ENCODE measurements around the gene KRT14.

KRT14 gene

GRCh38 chr17:41537990-41538389 is 48.7 kb downstream of the KRT14 start:
- Histone ChIP-seq H3F3A (ENCODE audit: insufficient read depth, low read length) (no peaks in the 10 kb centered on the region), H3K4me3 (ENCODE audit: low read depth, low read length, poor library complexity, severe bottlenecking) (no peak overlapping the region)

GRCh38 chr17:41537614-41537954 is 49.1 kb downstream of the KRT14 start:
- Histone ChIP-seq H3K4me2 (ENCODE audit: low read length) (no peak overlapping the region), H4K20me1 (ENCODE audit: insufficient read depth, low read length) (no peaks in the 10 kb centered on the region), H3K27me3 (ENCODE audit: insufficient read depth, low read length) (peaks cover 6% of the 10 kb centered on the region; the same call in 1 of the 2 replicates), H3K4me1 (ENCODE audit: insufficient read depth, low read length, severe bottlenecking) (no peaks in the 10 kb centered on the region), H3K9me2 (ENCODE audit: low read depth, low read length) (no peaks in the 10 kb centered on the region), H3K9me3 (ENCODE audit: low read length) (no peaks in the 10 kb centered on the region), H2AFZ (ENCODE audit: low read length) (no peak overlapping the region), H3K9ac (ENCODE audit: low read length) (no peak overlapping the region), H3K36me3 (ENCODE audit: insufficient read depth, low read length) (no peaks in the 10 kb centered on the region), H3F3A (ENCODE audit: insufficient read depth, low read length) (no peaks in the 10 kb centered on the region), H3K4me3 (ENCODE audit: low read depth, low read length, poor library complexity, severe bottlenecking) (no peak overlapping the region), H3K27ac (ENCODE audit: low read depth, low read length, poor library complexity, severe bottlenecking) (no peak overlapping the region), H3K79me2 (ENCODE audit: insufficient read depth, low read length) (no peaks in the 10 kb centered on the region)
- TF ChIP-seq CTCF (IDR thresholded peaks at IDR 0.05; ENCODE audit: low read length): no peak
- no peak for TF ChIP-seq EZH2 (IDR thresholded peaks at IDR 0.05; ENCODE audit: borderline replicate concordance, low read length)

More at GRCh38 chr17:41537990-41538389, 48.7 kb downstream of the KRT14 start:
- Histone ChIP-seq H3K4me2 (ENCODE audit: low read length) (no peak overlapping the region), H3K9ac (ENCODE audit: low read length) (no peak overlapping the region), H3K27me3 (ENCODE audit: insufficient read depth, low read length) (peaks cover 6% of the 10 kb centered on the region; the same call in 1 of the 2 replicates), H2AFZ (ENCODE audit: low read length) (no peak overlapping the region), H3K4me1 (ENCODE audit: insufficient read depth, low read length, severe bottlenecking) (no peaks in the 10 kb centered on the region), H3K36me3 (ENCODE audit: insufficient read depth, low read length) (no peaks in the 10 kb centered on the region), H3K79me2 (ENCODE audit: insufficient read depth, low read length) (no peaks in the 10 kb centered on the region), H3K9me2 (ENCODE audit: low read depth, low read length) (no peaks in the 10 kb centered on the region), H3K9me3 (ENCODE audit: low read length) (no peaks in the 10 kb centered on the region), H3K27ac (ENCODE audit: low read depth, low read length, poor library complexity, severe bottlenecking) (no peak overlapping the region), H4K20me1 (ENCODE audit: insufficient read depth, low read length) (no peaks in the 10 kb centered on the region)
- TF ChIP-seq CTCF (IDR thresholded peaks at IDR 0.05; ENCODE audit: low read length) (no peak), EZH2 (IDR thresholded peaks at IDR 0.05; ENCODE audit: borderline replicate concordance, low read length) (no peak)

GRCh38 chr17:41536741-41537613 is 49.7 kb downstream of the KRT14 start:
- H3K4me1 ChIP-seq (ENCODE audit: insufficient read depth, low read length, severe bottlenecking): no peaks in the 10 kb centered on the region
- H3K9ac ChIP-seq (ENCODE audit: low read length): no peak overlapping the region
- H3K4me3 ChIP-seq (ENCODE audit: low read depth, low read length, poor library complexity, severe bottlenecking): no peak overlapping the region
- no peak overlapping the region for H3K4me2 ChIP-seq (ENCODE audit: low read length)
- no peaks in the 10 kb centered on the region for H3K79me2 ChIP-seq (ENCODE audit: insufficient read depth, low read length)
- H3K9me3 ChIP-seq (ENCODE audit: low read length): no peaks in the 10 kb centered on the region
- no peaks in the 10 kb centered on the region for H3K9me2 ChIP-seq (ENCODE audit: low read depth, low read length)
- H4K20me1 ChIP-seq (ENCODE audit: insufficient read depth, low read length): no peaks in the 10 kb centered on the region
- no peak overlapping the region for H2AFZ ChIP-seq (ENCODE audit: low read length)
- no peaks in the 10 kb centered on the region for H3F3A ChIP-seq (ENCODE audit: insufficient read depth, low read length)
- peaks cover 6% of the 10 kb centered on the region; the same call in 1 of the 2 replicates for H3K27me3 ChIP-seq (ENCODE audit: insufficient read depth, low read length)
- TF ChIP-seq CTCF (IDR thresholded peaks at IDR 0.05; ENCODE audit: low read length): no peak
- no peak for TF ChIP-seq EZH2 (IDR thresholded peaks at IDR 0.05; ENCODE audit: borderline replicate concordance, low read length)
- H3K36me3 ChIP-seq (ENCODE audit: insufficient read depth, low read length): no peaks in the 10 kb centered on the region
- no peak overlapping the region for H3K27ac ChIP-seq (ENCODE audit: low read depth, low read length, poor library complexity, severe bottlenecking)

Measured in OCI-LY1 (cell line).